PFSK-1 (cell line): Measurements from ENCODE around the gene MAPK8.

Experiments
- FOXP2 ChIP-seq: optimal IDR thresholded peaks from 2 replicates; pipeline ENCODE3; 2011; ENCODE audit warnings: borderline replicate concordance, control low read depth, inconsistent platforms; ENCODE audit not compliant: insufficient read depth; ENCODE audit errors: extremely low read length, extremely low read depth
- POLR2AphosphoS5 ChIP-seq: IDR thresholded peaks from 2 replicates; pipeline ENCODE4 v1.6.1; 2012; ENCODE audit warnings: low read depth, mild to moderate bottlenecking, control low read depth, low read length, moderate library complexity
- SIN3A ChIP-seq: IDR thresholded peaks from 2 replicates; pipeline ENCODE4 v1.6.1; 2012; ENCODE audit warnings: mild to moderate bottlenecking, low read length, moderate library complexity, borderline replicate concordance; ENCODE audit not compliant: insufficient read depth
- TAF1 ChIP-seq: IDR thresholded peaks from 2 replicates; pipeline ENCODE4 v1.6.1; 2012; ENCODE audit warnings: low read length, control low read depth, borderline replicate concordance; ENCODE audit not compliant: insufficient read depth
- TF ChIP-seq, protein P1 (sequence below), 2 experiments: IDR thresholded peaks; 2 replicates each; pipeline versions ENCODE4 v1.6.1 to v1.8.0; 2011 to 2012; ENCODE audit warnings: low read depth in 2 of 2, low read length in 2 of 2, control low read depth in 1 of 2, inconsistent platforms in 1 of 2, mild to moderate bottlenecking in 1 of 2, moderate library complexity in 1 of 2; ENCODE audit not compliant: insufficient read depth in 1 of 2

The MAPK8 gene

DNA sequence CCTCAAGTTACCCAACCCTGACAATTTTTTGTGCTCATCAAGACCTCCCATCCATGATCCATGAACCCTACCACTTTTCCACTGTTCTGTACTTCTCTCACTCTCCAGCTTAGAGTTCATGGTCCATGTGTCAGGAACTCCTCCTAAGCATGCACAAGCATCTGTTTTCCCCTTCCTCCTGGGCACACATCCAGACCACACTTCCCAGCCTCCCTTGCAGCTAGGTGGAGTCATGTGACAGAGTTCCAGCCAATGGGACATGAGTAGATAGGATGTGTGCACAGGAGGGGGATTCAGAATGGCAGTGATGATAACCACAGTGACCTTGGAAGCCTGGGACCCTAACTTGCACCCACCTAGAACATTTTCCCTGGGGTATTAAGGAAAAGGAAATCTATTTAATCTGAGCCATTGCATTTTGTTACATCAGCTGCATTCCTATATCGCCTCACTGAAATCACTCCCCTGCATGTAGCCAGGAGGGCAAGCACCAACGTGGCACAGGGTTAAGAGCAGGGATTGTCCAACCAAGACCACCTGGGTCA, 22.4 kb upstream of the MAPK8 start:
- TF ChIP-seq SIN3A, result no peak

DNA sequence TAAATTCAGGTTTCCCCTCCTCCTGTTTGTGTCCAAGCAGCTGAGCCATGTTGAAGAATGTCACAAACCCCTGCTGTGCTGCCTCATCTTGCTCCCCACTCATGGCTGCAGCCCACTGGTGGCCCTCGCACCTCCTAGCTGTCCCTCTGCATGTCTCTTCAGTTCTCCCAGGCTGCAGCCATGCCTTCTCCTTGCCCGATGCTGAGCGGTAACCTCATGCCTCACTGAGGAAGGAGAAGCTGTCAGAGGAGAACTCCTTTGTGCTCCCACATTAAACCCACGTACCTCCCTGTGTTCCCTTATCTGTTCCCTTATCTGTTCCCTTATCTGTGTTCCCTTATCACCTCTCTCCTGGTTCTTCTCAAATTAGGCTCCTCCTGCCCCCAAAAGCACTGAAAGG, 21.7 kb upstream of the MAPK8 start:
- TF ChIP-seq TAF1, result no peak
- TF ChIP-seq FOXP2, result no peak
- no peak for TF ChIP-seq POLR2AphosphoS5
- TF ChIP-seq SIN3A, result no peak

DNA sequence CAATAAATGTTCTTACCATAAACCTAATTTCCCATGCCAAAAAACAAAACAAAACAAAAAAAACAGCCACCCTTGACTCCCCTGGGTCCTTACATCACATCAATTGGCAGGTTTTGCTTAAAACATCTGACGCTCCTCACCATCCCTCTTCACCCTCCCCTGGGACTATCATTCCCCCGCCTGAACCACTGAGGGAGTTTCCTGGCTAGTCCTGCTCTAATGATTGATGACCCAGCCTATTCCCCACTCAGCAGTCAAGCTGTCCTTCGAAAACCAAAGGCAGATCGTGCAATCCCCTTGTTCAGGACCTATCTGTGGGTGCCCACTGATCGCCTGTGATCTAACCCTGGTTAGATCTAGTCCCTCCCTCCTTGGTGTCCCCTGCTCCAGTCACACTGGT, 20.8 kb upstream of the MAPK8 start:
- no peak for TF ChIP-seq TAF1
- no peak for TF ChIP-seq SIN3A
- no peak for TF ChIP-seq POLR2AphosphoS5
- no peak for TF ChIP-seq FOXP2
- TF ChIP-seq, protein P1, sequence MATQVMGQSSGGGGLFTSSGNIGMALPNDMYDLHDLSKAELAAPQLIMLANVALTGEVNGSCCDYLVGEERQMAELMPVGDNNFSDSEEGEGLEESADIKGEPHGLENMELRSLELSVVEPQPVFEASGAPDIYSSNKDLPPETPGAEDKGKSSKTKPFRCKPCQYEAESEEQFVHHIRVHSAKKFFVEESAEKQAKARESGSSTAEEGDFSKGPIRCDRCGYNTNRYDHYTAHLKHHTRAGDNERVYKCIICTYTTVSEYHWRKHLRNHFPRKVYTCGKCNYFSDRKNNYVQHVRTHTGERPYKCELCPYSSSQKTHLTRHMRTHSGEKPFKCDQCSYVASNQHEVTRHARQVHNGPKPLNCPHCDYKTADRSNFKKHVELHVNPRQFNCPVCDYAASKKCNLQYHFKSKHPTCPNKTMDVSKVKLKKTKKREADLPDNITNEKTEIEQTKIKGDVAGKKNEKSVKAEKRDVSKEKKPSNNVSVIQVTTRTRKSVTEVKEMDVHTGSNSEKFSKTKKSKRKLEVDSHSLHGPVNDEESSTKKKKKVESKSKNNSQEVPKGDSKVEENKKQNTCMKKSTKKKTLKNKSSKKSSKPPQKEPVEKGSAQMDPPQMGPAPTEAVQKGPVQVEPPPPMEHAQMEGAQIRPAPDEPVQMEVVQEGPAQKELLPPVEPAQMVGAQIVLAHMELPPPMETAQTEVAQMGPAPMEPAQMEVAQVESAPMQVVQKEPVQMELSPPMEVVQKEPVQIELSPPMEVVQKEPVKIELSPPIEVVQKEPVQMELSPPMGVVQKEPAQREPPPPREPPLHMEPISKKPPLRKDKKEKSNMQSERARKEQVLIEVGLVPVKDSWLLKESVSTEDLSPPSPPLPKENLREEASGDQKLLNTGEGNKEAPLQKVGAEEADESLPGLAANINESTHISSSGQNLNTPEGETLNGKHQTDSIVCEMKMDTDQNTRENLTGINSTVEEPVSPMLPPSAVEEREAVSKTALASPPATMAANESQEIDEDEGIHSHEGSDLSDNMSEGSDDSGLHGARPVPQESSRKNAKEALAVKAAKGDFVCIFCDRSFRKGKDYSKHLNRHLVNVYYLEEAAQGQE (IDR thresholded peaks at IDR 0.05; ENCODE audit: insufficient read depth in 1 of 2, low read depth in 2 of 2, low read length in 2 of 2), result no peak

DNA sequence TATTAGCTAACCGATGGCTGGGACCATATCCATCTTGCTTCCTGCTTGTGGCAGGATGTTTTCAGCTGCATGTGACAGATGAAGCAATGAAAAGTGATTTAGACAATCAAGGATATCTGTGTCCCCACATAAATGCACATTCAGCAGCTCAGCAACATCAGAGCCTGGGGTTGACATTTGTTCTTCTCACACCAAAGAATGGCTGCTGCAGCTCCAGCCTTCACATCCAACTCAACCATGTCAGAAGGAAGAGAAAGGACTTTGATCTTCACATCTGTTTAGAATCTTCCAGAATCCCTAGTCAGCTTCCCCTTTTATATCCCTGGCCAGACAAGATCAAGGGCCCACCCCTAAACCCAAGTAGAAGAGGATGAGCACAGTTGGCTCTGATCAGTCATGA, 20.1 kb upstream of the MAPK8 start:
- TF ChIP-seq SIN3A (no peak), POLR2AphosphoS5 (no peak), TAF1 (no peak), FOXP2 (no peak)
- TF ChIP-seq, protein P1 (IDR thresholded peaks at IDR 0.05; ENCODE audit: insufficient read depth in 1 of 2, low read depth in 2 of 2, low read length in 2 of 2), result no peak

DNA sequence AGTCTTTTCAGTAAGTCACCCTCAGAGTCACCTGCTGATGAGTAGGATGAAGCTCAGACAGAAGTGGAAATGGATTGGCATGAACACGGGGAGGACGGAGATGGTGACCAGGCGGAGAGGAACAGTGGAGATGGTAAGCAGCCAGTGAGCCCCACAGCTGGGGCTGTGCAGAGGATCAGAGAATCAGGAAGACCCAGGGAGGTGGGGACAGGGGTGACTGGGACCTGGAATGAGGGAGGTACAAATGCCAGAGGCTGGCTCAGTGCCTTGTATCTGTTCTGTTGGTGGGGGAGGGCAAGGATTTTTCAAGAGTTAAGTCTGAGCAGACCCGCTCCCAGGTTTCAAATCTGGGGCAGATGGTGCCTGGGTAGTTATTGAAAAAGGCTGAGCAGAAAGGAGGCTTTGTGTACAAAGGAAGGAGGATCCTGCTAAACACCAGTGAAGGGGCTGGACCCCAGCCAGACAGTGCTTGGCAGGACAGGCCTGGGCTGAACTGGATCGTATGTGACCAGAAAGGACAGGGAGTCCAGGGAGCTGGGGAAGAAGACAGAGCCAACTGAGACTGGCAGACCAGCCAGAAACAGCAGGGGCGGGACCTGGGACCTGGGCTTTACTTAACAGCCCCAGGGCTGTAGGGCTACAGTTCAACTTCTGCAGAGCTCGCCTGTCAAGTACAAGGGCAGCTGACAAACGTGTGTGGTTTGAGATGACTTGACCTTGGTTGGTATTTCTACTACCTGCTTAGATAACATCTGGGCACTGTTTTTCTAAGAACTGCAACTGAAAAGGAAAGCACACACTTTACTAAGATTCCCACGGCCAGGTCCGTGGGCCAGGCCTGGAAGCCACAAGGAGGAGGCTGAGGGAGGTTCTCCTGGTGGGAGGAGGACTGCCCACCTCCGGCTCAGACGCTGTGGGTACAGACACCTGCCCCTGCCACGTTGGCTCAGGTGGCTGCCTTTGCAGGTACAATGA, 18.8 kb upstream of the MAPK8 start:
- no peak for TF ChIP-seq FOXP2
- no peak for TF ChIP-seq SIN3A
- TF ChIP-seq POLR2AphosphoS5, result no peak
- TF ChIP-seq TAF1, result no peak
- TF ChIP-seq, protein P1 (IDR thresholded peaks at IDR 0.05; ENCODE audit: insufficient read depth in 1 of 2, low read depth in 2 of 2, low read length in 2 of 2), result no peak

DNA sequence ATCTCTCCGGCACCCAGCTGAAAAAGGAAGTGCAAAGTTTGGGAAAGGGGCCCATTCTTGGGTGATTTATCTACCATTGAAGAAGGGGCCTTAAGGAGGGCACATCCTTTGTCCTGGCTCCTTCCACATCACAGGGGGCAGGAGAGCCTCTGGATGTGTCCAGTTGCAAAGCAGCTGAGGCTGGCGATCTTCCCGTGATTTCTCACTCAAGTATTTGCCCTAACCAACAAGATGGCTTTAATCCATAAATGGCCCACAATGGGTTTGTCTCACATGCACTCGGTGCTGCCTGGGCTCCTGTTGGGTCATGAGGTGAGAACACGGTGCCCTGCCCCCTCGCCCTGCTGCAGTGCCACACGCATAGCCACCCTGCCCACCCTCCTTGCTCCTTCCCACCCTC, 17.8 kb upstream of the MAPK8 start:
- no peak for TF ChIP-seq TAF1
- TF ChIP-seq SIN3A, result no peak
- TF ChIP-seq, protein P1 (IDR thresholded peaks at IDR 0.05; ENCODE audit: insufficient read depth in 1 of 2, low read depth in 2 of 2, low read length in 2 of 2), result no peak
- no peak for TF ChIP-seq POLR2AphosphoS5
- TF ChIP-seq FOXP2, result no peak
